GM12878 (cell line): ENCODE data around the gene UPF1. TPM values are rescaled to one million over a fixed set of nuclear protein-coding genes. Genes with fewer than 3 reads are reported as not detected.

Experiments
- ATAC-seq: fragments of 200-7000 bp; cut with Tn5 transposase; 3 replicates; pipeline ENCODE4 v1.9.1; 2020; ENCODE audit warnings: mild to moderate bottlenecking, moderate library complexity
- BruUV-seq: library from RNA; stranded (reverse); fragments of 400-500 nt; replicated peaks from 2 replicates; lab custom pipeline; 2021; lab: Mats Ljungman, UMichigan
- CTCF ChIA-PET: fragments of 300-600 bp; sonication (Branson Sonifier 250); formaldehyde crosslinking; extraction: SDS; loops from one replicate; lab custom pipeline; 2021; ENCODE audit warnings: inconsistent platforms; lab: Yijun Ruan, JAX
- POLR2A ChIA-PET: fragments of 350-600 bp; formaldehyde crosslinking; extraction: SDS; loops from one replicate; lab custom pipeline; 2021; ENCODE audit warnings: inconsistent platforms; lab: Charles Lee
- RAD21 ChIA-PET: fragments of 300-600 bp; sonication (Branson Sonifier 250); formaldehyde crosslinking; loops from one replicate; lab custom pipeline; 2023; ENCODE audit warnings: antibody characterized with exemption; ENCODE audit not compliant: unreplicated experiment; lab: Charles Lee
- SMC1A ChIA-PET: fragments of 300-600 bp; sonication (Branson Sonifier 250); formaldehyde crosslinking; loops from one replicate; lab custom pipeline; 2023; ENCODE audit not compliant: unreplicated experiment, uncharacterized antibody; lab: Charles Lee
- DNase-seq: peaks from one replicate; pipeline ENCODE4 v3.0.0-alpha.2; 2011; ENCODE audit warnings: low read depth, low spot score
- FAIRE-seq: peaks from 3 replicates; lab custom pipeline; 2011; peaks lifted over from hg19 to GRCh38; lab: Jason Lieb, UNC
- H2AFZ ChIP-seq: 2 replicates; pipeline ENCODE4 v1.6.0; 2011; ENCODE audit warnings: low read depth, low read length, control low read depth; ENCODE audit not compliant: control insufficient read depth
- H3K27ac ChIP-seq: 2 replicates; pipeline ENCODE4 v1.5.1; 2011; ENCODE audit warnings: control low read depth; ENCODE audit not compliant: control insufficient read depth, insufficient read depth
- H3K27me3 ChIP-seq, 2 experiments: replicated peaks in 1 of 2; 2 replicates each; pipeline versions ENCODE4 v1.6.0 to v1.6.1; 2011; ENCODE audit warnings: low read length in 1 of 2; ENCODE audit not compliant: control insufficient read depth in 2 of 2, insufficient read depth in 2 of 2
- H3K36me3 ChIP-seq, 2 experiments: 2 replicates each; pipeline ENCODE4 v1.5.1; 2011; ENCODE audit warnings: low read length in 1 of 2; ENCODE audit not compliant: control insufficient read depth in 2 of 2, insufficient read depth in 2 of 2
- H3K4me1 ChIP-seq: 2 replicates; pipeline ENCODE4 v1.6.1; 2011; ENCODE audit warnings: mild to moderate bottlenecking, low read length, moderate library complexity, mixed read lengths; ENCODE audit not compliant: control insufficient read depth, insufficient read depth
- H3K4me2 ChIP-seq: 2 replicates; pipeline ENCODE4 v1.6.0; 2011; ENCODE audit warnings: control low read depth; ENCODE audit not compliant: control insufficient read depth, insufficient read depth
- H3K4me3 ChIP-seq: fragments of 200-600 bp; sonication (generic); 2 replicates; pipeline ENCODE4 v1.5.1; 2016
- H3K79me2 ChIP-seq: 2 replicates; pipeline ENCODE4 v1.6.0; 2011; ENCODE audit warnings: low read length; ENCODE audit not compliant: control insufficient read depth, insufficient read depth
- H3K9ac ChIP-seq: 2 replicates; pipeline ENCODE4 v1.8.0; 2011; ENCODE audit warnings: low read length, control low read depth, mixed read lengths; ENCODE audit not compliant: control insufficient read depth, insufficient read depth
- H3K9me3 ChIP-seq: replicated peaks from 3 replicates; pipeline ENCODE4 v1.5.1; 2011; ENCODE audit warnings: mild to moderate bottlenecking, low read length; ENCODE audit not compliant: control insufficient read depth, insufficient read depth
- H4K20me1 ChIP-seq: 2 replicates; pipeline ENCODE4 v1.6.0; 2011; ENCODE audit not compliant: control insufficient read depth, insufficient read depth
- BHLHE40 ChIP-seq, 2 experiments: fragments of 450-650 bp in 1 of 2; IDR thresholded peaks; 2 replicates each; pipeline ENCODE4 v1.6.1; 2011 to 2017; ENCODE audit warnings: low read depth in 2 of 2, borderline replicate concordance in 1 of 2, improper control_type of control experiment in 1 of 2, low read length in 1 of 2, mild to moderate bottlenecking in 1 of 2
- CUX1 ChIP-seq: IDR thresholded peaks from 2 replicates; pipeline ENCODE4 v1.6.1; 2012; ENCODE audit warnings: improper control_type of control experiment, low read depth, low read length; ENCODE audit not compliant: insufficient replicate concordance
- ETV6 ChIP-seq, 2 experiments: fragments of 450-650 bp in 1 of 2; IDR thresholded peaks in 1 of 2; conservative IDR thresholded peaks in 1 of 2; 2 replicates each; pipeline ENCODE4 v1.6.1; 2014; ENCODE audit warnings: antibody characterized with exemption in 1 of 2, borderline replicate concordance in 1 of 2, low read depth in 1 of 2, mild to moderate bottlenecking in 1 of 2, moderate library complexity in 1 of 2
- GATAD2B ChIP-seq: fragments of 450-650 bp; conservative IDR thresholded peaks from 2 replicates; pipeline ENCODE4 v1.6.1; 2017; ENCODE audit warnings: low read depth, mild to moderate bottlenecking, moderate library complexity
- NRF1 ChIP-seq: conservative IDR thresholded peaks from 2 replicates; pipeline ENCODE4 v1.6.1; 2011; ENCODE audit warnings: mild to moderate bottlenecking, low read depth, low read length, improper control_type of control experiment
- ZNF207 ChIP-seq: fragments of 450-650 bp; IDR thresholded peaks from 2 replicates; pipeline ENCODE4 v1.6.1; 2014; ENCODE audit warnings: antibody characterized with exemption, mild to moderate bottlenecking, borderline replicate concordance
- WGBS: methylation state at CpG from one replicate; pipeline ENCODE4 v1.1.6; 2016; ENCODE audit warnings: low lambda C conversion rate; ENCODE audit not compliant: insufficient replicate concordance, insufficient coverage; ENCODE audit errors: missing lambda C conversion rate; 5-methylcytosine and 5-hydroxymethylcytosine counted together
- in situ Hi-C: fragments of 300-500 bp; cut with MboI; formaldehyde crosslinking; loops from 9 replicates; pipeline ENCODE4 v1.14.3; 2018; ENCODE audit warnings: mixed read lengths
- intact Hi-C: fragments of 100-400 bp; cut with micrococcal nuclease; formaldehyde crosslinking; loops from one replicate; pipeline ENCODE4 v1.14.2; 2022; ENCODE audit not compliant: unreplicated experiment
- polyA plus RNA-seq, 11 experiments: library from polyadenylated mRNA; depleted of rRNA in 4 of 11; unstranded in 6 of 11; stranded (reverse) in 5 of 11; fragments of >200 nt; fragmentation: Nextera tagmentation in 4 of 11; fragmentation: Illumina TruSeq in 1 of 11; extraction: Ambion mirVana in 4 of 11; extraction: Trizol in 1 of 11; gene quantifications; 1 replicate in 1 of 11; 2 replicates in 10 of 11; pipeline versions ENCODE4 v1.2.1 to v1.2.3, GENCODE V29; 2011 to 2016; ENCODE audit warnings: inconsistent platforms in 2 of 11, missing spikeins in 2 of 11, low read depth in 1 of 11
- total RNA-seq, 4 experiments: library from RNA; depleted of rRNA in 3 of 4; stranded (reverse); fragments of >200 nt in 3 of 4; fragmentation: Illumina TruSeq in 1 of 4; extraction: Trizol in 1 of 4; gene quantifications; 2 replicates each; pipeline versions ENCODE4 v1.2.1 to v1.2.3, GENCODE V29; 2013 to 2021

Gene UPF1
- total and polyA plus RNA-seq, 10 of the 15 experiments (the other 5 are each of a cell fraction or from before 2014, with no cell fraction given) = 0.58 to 80.9 (median 18.7) TPM

DNA sequence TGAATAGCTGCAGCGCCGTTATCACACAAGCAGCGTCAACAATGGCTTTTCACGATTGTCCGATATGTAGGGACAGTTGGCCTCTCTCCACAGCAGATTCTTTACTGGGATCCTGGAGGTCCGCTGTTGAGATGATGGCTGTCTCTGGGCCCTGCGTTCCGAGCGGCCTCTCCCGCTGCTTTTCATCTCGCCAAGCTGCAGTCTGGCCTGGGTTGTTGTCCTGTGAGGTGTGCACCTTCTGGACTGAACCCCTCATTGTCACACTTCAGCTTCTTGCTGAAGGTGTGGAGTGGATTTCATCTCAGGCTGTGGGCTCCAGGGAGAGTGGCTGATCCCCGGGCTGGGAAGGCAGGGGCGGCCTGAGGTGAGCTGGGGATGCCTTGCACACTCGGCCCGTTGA lies 9.6 kb downstream of the UPF1 start (continued):
- no peak for TF ChIP-seq CUX1
- no peak for TF ChIP-seq GATAD2B
- TF ChIP-seq ZNF207 = no peak
- TF ChIP-seq ETV6 (conservative IDR thresholded peaks at IDR 0.05 in 1 of 2, IDR thresholded peaks at IDR 0.05 in 1 of 2; ENCODE audit: borderline replicate concordance in 1 of 2, low read depth in 1 of 2) = no peak

- no peak for DNase-seq
- ChIA-PET SMC1A (interaction anchor here (4.5 kb wide), 1 partner anchor 9 kb away, joined by 24 read pairs; the partner anchor contains the start of gene UPF1), RAD21 (interaction anchor here (1.7 kb wide), 1 partner anchor 8 kb away, joined by 6 read pairs; no protein-coding TSS in a partner anchor), POLR2A (interaction anchor here (1.2 kb wide), 1 partner anchor 9 kb away, joined by 4 read pairs; no protein-coding TSS in a partner anchor), CTCF (interaction anchor here (1.5 kb wide), 1 partner anchor 36 kb away, joined by 3 read pairs; no protein-coding TSS in a partner anchor)
- Histone ChIP-seq H3K9ac (no peak overlapping the region), H3K36me3 (peaks cover 3 to 29% of the 10 kb centered on the region in 2 experiments; a peak in 3 of 4 replicates)
- in situ Hi-C loops = no loop called here
- TF ChIP-seq BHLHE40 (IDR thresholded peaks at IDR 0.05; ENCODE audit: borderline replicate concordance in 1 of 2, low read depth in 2 of 2, low read length in 1 of 2) = peak in 1 of 2 experiments; percentile 28; a peak in 1 of 4 replicates
- no peak for TF ChIP-seq NRF1
- TF ChIP-seq, all 136 proteins: peak for 1
- intact Hi-C loops = loop anchor here (10.0 kb wide), 2 partner anchors 157 to 387 kb away; partner anchors contain the start of gene CRTC1
- WGBS = 70% methylated on average over 7 of the region's 7 CpGs
- Histone ChIP-seq H4K20me1 (peaks cover 45% of the 10 kb centered on the region), H3K4me3 (no peak overlapping the region), H3K9me3 (no peaks in the 10 kb centered on the region), H3K4me1 (peaks cover 53% of the 10 kb centered on the region), H3K27me3 (no peaks in the 10 kb centered on the region), H3K4me2 (no peak overlapping the region), H3K79me2 (peaks cover 89% of the 10 kb centered on the region), H2AFZ (no peak overlapping the region), H3K27ac (no peak overlapping the region)
- no TSS peak for BruUV-seq
- FAIRE-seq (no peak), ATAC-seq (no peak)
Observed at GRCh38 chr19:18842166-18842565, 10.4 kb downstream of the UPF1 start.
